Dermis microvascular lymphatic vessel endothelial cell (primary cell): ENCODE results near the gene CROCC2. TPM values are rescaled to one million over a fixed set of nuclear protein-coding genes. Genes with fewer than 3 reads are reported as not detected.

Experiments
- DNase-seq, 2 donors: peaks; one replicate each; pipeline versions ENCODE4 v3.0.0 to v3.0.0-alpha.2; 2010; ENCODE audit warnings: low read depth in 2 of 2
- total RNA-seq: library from RNA; depleted of rRNA; stranded (reverse); fragments of >200 nt; gene quantifications from 2 replicates; pipeline ENCODE4 v1.2.1, GENCODE V29; 2014

CROCC2 gene
- total RNA-seq, 1 donor from 2014 or later: not detected

DNA sequence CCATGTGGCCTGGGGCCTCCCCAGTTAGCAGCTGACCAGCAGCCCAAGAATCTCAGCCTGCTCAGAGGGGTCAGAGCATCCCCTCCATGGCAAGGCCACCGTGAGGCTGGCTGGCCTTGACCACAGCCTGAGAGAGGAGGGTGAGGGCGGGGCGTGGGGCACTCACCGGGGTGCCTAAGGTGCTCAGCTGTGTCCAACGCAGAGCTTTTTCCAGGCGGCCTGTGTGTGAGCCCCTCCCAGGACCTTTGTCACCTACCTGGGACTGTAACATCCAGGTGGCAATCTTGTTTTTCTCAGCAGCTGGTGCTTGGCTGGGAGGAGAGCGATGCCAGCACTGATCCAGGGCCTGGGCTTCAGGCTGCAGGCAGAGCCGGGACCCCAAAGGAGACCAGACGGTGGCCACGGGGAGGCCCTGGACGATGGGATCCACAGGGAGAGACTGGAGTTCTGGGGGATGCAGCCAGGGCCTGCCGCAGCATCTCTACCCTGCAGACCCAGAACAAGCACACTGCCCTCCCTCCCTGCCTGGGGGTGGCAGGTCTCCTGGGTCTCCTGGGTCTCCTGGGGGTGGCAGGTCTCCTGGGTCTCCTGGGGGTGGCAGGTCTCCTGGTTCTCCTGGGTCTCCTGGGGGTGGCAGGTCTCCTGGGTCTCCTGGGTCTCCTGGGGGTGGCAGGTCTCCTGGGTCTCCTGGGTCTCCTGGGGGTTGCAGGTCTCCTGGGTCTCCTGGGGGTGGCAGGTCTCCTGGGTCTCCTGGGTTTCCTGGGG, 104.6 kb downstream of the CROCC2 start:
- DNase-seq: no peak

DNA sequence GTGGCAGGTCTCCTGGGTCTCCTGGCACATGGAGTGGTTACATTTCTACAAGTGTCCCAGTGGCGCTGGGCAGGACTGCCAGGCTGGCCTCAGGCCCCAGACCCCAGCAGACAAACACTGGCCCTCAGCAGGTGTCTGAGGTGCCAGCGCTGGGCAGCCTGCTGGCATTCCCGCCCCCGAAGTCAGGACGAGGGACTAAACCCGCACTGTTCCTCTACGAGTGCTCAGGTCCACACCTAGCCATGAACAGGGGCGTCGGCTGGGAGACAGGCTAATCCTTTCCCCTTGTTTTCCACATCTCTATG, 105.1 kb downstream of the CROCC2 start:
- DNase-seq: no peak

DNA sequence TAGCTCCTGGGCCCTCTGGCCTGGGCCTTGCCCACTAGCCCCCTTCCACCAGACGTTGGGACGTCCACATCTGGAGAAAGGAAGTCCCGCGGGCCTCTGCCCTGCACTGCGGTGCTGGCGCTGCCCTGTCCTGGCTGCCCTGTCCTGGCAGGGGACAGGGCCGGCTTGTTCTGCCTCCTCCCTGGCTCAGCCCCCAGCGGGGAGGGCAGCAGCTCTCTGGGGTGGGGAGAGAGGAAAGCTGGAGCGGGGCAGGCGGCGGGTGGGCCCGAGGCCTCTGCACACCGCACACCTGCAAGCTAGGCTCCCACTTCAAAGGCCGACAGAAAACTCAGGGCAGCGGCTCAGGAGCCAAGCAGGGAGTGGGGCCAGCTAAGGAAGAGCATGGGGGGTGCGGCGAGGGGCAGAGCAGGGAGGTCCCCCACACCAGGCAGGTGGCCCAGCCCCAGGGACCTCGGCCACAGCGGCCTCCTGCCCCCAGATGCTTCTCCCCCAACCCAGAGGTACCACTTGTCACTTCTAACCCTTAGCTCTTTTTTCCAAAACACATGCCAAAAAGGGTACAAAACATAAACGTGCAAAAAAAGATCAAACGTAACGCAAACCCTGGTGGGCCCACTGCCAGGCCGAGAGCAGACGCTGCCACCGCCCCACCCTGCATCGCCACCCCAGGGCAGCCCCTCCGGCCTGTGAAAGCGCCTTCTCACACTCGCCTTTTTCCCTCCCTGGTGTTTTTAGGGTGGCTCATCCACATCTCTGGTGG, 105.8 kb downstream of the CROCC2 start:
- DNase-seq: no peak

- no peak for DNase-seq
Measured at GRCh38 chr2:241014224-241014623, 108.1 kb downstream of the CROCC2 start.

DNA sequence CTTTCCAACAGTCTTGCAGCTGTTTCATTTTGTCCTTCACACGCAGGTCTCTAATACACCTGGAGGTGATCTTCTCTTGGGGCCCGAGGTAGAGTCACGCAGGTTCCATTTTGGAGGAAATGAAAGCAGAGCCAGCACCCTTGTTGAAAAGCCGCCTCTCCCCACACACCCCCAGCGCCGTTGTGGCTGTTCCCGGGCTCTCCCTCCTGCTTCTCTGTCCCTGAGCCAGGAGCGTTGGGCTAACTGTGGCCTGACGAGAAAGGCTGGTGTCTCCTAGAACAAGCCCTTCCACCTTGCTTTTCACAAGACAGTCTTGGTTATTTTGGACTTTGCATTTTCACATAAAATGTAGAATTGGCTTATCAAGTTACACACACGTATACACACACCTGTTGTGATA, 108.6 kb downstream of the CROCC2 start:
- no peak for DNase-seq

GRCh38 chr2:241015439-241015838, 109.3 kb downstream of the CROCC2 start:
- no peak for DNase-seq

DNA sequence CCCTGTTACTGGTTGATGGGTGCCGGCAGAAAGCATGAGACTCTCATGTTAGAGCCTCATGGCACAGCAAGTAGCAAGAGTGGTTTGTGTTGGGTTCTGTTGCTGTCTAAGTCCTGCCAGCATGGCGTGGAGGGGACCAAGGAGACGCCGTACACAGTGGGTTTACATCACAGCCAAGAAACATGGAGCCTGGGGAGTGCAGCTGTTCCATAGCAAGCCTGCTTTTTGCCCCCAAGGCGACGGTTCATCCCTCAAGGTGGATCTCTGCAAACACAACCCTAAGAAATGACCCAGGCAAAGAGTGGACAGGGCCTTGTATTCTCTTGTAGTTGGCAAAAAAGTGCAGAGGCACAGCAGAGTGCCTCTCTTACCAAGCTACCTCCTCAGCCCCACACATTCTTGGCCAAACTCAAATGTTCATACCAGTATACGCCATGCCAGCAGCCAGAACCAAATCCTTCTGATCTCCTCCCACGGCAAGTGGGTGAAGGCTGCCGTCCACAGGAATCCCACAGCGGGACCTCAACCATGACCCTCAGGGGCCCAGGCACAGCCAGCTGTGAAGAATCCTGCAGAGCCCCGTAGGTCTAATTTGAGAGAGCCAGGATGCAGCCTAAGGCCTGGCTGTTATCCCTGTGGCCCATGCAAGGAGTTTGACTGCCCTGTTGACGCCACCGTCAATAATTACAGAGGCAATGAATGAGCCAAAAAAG, 111.2 kb downstream of the CROCC2 start:
- no peak for DNase-seq

- DNase-seq: no peak
Measured at GRCh38 chr2:241018051-241018891, 112.1 kb downstream of the CROCC2 start.

- DNase-seq: no peak
Measured at GRCh38 chr2:241019441-241020139, 113.5 kb downstream of the CROCC2 start.

DNA sequence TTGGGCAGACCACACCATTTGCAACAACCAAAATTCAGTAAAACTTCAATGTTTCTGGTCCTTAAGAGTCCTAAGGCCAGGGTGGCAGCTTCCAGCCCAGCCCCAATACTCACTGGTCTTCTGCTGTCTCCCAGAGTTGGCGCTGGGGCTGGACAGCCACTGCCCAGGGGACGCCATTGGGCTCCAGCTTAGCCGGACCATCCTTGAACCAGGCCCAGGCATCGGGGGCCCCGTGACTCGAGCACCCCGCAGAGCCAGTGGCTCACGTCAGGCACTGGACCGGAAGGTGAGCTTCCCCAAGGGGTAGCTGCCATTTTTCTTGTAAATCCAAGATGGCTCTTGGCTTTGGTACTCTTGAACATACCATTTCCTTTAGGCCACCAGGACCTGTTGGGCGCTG, 114.1 kb downstream of the CROCC2 start:
- no peak for DNase-seq

GRCh38 chr2:241020629-241021190, 114.6 kb downstream of the CROCC2 start:
- no peak for DNase-seq

- no peak for DNase-seq
Measured at GRCh38 chr2:241025639-241026038, 119.5 kb downstream of the CROCC2 start.

DNA sequence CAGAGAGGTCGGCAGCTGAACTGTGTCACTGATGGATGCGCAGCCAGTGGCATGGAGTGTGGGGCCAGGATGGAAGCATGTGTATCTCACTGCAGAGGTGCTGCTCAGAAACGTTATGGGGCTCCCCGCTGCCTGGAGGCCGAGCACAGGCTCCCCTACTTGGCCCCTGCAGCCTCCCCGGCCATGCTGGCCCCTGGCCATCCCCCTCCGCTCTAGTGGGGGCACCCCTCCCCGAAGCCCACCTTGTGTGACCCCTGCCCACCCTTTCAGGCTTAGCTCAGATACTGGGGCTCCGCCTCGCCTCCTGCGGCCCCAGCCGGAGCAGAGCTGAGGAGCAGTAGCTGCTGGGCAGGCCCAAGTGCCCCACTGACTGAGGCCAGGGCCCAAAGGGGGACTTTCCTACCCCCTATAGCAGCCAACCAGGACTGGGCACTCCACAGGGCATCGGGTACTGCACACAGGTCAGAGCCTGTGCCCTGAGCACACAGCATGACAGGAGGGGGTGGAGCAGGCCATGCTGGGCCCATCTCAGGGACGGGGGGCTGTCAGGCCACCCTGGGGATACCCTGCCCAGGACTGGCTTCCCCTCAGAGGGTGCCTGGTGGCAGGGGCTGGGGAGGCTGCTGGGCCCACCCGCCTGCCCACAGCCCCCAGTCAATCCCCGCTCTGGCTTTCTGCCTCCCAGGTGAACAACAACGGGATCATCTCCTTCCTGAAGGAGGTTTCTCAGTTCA, 123.6 kb downstream of the CROCC2 start:
- DNase-seq: no peak

- DNase-seq: no peak
Measured at GRCh38 chr2:241030333-241030680, 124.2 kb downstream of the CROCC2 start.

DNA sequence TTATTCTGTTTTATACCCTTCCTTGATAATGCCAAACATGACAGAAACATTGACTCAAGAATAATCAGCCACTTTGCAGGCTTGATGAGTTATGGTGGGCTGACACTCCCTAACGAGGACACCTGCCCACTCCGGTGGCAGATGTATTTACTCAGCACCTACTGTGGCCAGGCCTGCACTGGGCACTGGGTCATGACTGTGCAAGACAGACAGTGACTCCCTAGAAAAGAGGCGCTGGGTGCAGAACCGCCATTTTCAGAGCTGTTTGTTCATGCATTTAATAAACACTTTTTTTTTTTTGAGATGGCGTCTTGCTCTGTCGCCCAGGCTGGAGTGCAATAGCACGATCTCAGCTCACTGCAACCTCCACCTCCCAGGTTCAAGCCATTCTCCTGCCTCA, 124.7 kb downstream of the CROCC2 start:
- DNase-seq: no peak

- DNase-seq: no peak
Measured at GRCh38 chr2:241031436-241032165, 125.5 kb downstream of the CROCC2 start.

GRCh38 chr2:241033336-241033987, 127.3 kb downstream of the CROCC2 start:
- DNase-seq: no peak

- DNase-seq: no peak
Measured at GRCh38 chr2:241033994-241034393, 127.9 kb downstream of the CROCC2 start.
